Neural progenitor cell (in vitro differentiated cells): ENCODE measurements around the gene PEX14. TPM values are rescaled to one million over a fixed set of nuclear protein-coding genes. Genes with fewer than 3 reads are reported as not detected.

ENCODE experiments used
- DNase-seq: peaks from one replicate; pipeline ENCODE4 v3.0.0-alpha.2; 2016; ENCODE audit warnings: low spot score
- H2AFZ ChIP-seq: fragments of 200-600 bp; sonication (generic); replicated peaks from 2 replicates; pipeline ENCODE4 v1.6.1; 2016; ENCODE audit warnings: antibody characterized with exemption
- H3F3A ChIP-seq: fragments of 200-600 bp; sonication (generic); 2 replicates; pipeline ENCODE4 v1.6.1; 2016; ENCODE audit warnings: antibody characterized with exemption, low read depth
- H3K27ac ChIP-seq: fragments of 200-600 bp; sonication (generic); 2 replicates; pipeline ENCODE4 v1.5.1; 2016; ENCODE audit warnings: mild to moderate bottlenecking
- H3K27me3 ChIP-seq: fragments of 200-600 bp; sonication (generic); 2 replicates; pipeline ENCODE4 v1.6.1; 2016; ENCODE audit warnings: mild to moderate bottlenecking, moderate library complexity
- H3K36me3 ChIP-seq: fragments of 200-600 bp; sonication (generic); 2 replicates; pipeline ENCODE4 v1.5.1; 2016
- H3K4me1 ChIP-seq: fragments of 200-600 bp; sonication (generic); 2 replicates; pipeline ENCODE4 v1.6.1; 2016; ENCODE audit warnings: mixed run types
- H3K4me2 ChIP-seq: fragments of 200-600 bp; sonication (generic); 2 replicates; pipeline ENCODE4 v1.6.1; 2016
- H3K4me3 ChIP-seq: fragments of 200-600 bp; sonication (generic); 2 replicates; pipeline ENCODE4 v1.5.1; 2016
- H3K79me2 ChIP-seq: fragments of 200-600 bp; sonication (generic); 2 replicates; pipeline ENCODE4 v1.6.1; 2016; ENCODE audit warnings: low read depth
- H3K9ac ChIP-seq: fragments of 200-600 bp; sonication (generic); 2 replicates; pipeline ENCODE4 v1.6.1; 2016
- H3K9me3 ChIP-seq: fragments of 200-600 bp; sonication (generic); 2 replicates; pipeline ENCODE4 v1.5.1; 2016; ENCODE audit warnings: low read depth
- H4K20me1 ChIP-seq: fragments of 200-600 bp; sonication (generic); 2 replicates; pipeline ENCODE4 v1.6.1; 2016; ENCODE audit warnings: low read depth
- H3K27ac Mint-ChIP-seq: 3 replicates; pipeline ENCODE4 v1.8.0; 2021; ENCODE audit warnings: mixed read lengths
- H3K27me3 Mint-ChIP-seq: 2 replicates; pipeline ENCODE4 v1.8.0; 2022; ENCODE audit warnings: low read depth, mild to moderate bottlenecking, inconsistent platforms, moderate library complexity, mixed read lengths; ENCODE audit not compliant: insufficient read depth
- H3K36me3 Mint-ChIP-seq: 3 replicates; pipeline ENCODE4 v1.8.0; 2021; ENCODE audit warnings: mixed read lengths
- H3K4me1 Mint-ChIP-seq: 3 replicates; pipeline ENCODE4 v1.8.0; 2021; ENCODE audit warnings: mixed read lengths
- H3K4me3 Mint-ChIP-seq: 3 replicates; pipeline ENCODE4 v1.8.0; 2021; ENCODE audit warnings: mild to moderate bottlenecking, moderate library complexity, mixed read lengths
- H3K9me3 Mint-ChIP-seq: 3 replicates; pipeline ENCODE4 v1.8.0; 2020; ENCODE audit warnings: mixed read lengths
- EZH2 ChIP-seq: fragments of 200-600 bp; sonication (generic); IDR thresholded peaks from 2 replicates; pipeline ENCODE4 v1.6.1; 2017; ENCODE audit warnings: antibody characterized with exemption, mild to moderate bottlenecking, moderate library complexity
- EZH2phosphoT487 ChIP-seq: fragments of 200-600 bp; sonication (generic); IDR thresholded peaks from 2 replicates; pipeline ENCODE4 v1.6.1; 2017; ENCODE audit warnings: antibody characterized with exemption
- total RNA-seq: library from RNA; depleted of rRNA; stranded (reverse); fragments of >200 nt; gene quantifications from 2 replicates; pipeline ENCODE4 v1.2.3, GENCODE V29; 2015; ENCODE audit warnings: low replicate concordance
- TF ChIP-seq, protein P1 (sequence below): fragments of 200-600 bp; sonication (generic); IDR thresholded peaks from 2 replicates; pipeline ENCODE4 v1.5.1; 2017; ENCODE audit warnings: antibody characterized with exemption, mild to moderate bottlenecking

PEX14 gene
- total RNA-seq, 1 donor from 2014 or later: 9.3 TPM

DNA sequence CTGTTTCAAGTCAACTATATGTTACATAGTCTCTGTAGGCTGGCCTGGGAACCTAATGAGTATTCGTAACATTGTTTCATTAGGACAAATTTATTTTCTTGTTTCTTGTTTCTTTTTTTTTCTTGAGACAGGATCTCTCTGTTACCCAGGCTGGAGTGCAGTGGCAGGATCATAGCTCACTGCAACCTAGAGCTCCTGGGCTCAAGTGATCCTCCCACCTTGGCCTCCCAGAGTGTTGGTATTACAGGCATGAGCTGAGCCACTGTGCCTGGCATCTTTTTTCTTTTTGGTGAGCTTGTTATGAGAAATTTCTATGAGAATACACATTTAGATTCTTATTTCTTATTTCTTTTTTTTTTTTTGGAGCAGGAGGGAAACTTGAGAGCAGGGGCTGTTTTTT lies 37.7 kb upstream of the PEX14 start:
- no peak overlapping the region for H3K4me2 ChIP-seq
- DNase-seq: no peak

DNA sequence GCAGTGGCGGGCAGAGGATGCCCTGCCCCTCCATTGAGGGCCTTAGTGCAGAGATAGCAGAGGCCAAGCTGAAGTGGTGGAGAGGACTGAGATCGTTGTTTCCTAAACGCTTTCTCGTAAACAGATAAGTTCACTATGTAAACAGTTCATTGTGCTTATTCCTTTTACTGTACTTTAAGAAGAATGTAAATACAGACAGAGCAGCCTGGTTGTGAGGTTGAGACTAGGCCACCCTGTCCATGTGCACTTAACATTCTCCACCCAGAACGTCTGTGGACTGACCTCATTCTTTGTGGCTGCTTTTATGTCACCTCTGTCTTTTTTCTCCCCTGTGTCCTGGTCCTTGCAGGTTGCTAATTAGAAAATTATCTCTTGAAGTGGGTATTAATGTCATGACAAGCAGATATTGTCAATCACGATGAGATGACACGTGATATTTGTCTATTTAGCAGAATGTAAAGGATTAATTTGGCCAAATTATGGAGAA lies 36.0 kb upstream of the PEX14 start:
- H3K36me3 Mint-ChIP-seq: peaks cover 4% of the 10 kb centered on the region
- Histone ChIP-seq H3K9ac (no peak overlapping the region), H3K79me2 (no peaks in the 10 kb centered on the region), H3K27me3 (no peaks in the 10 kb centered on the region), H3K27ac (no peak overlapping the region), H3K36me3 (no peaks in the 10 kb centered on the region), H2AFZ (no peak overlapping the region), H3K4me3 (no peak overlapping the region), H4K20me1 (no peaks in the 10 kb centered on the region), H3K4me2 (no peak overlapping the region), H3K9me3 (no peaks in the 10 kb centered on the region), H3K4me1 (no peaks in the 10 kb centered on the region), H3F3A (no peaks in the 10 kb centered on the region)
- no peaks in the 10 kb centered on the region for H3K9me3 Mint-ChIP-seq
- DNase-seq: no peak
- no peak overlapping the region for H3K27ac Mint-ChIP-seq
- no peak overlapping the region for H3K4me3 Mint-ChIP-seq
- H3K27me3 Mint-ChIP-seq: peaks cover 3% of the 10 kb centered on the region
- peaks cover 10% of the 10 kb centered on the region for H3K4me1 Mint-ChIP-seq
- TF ChIP-seq EZH2 (no peak), EZH2phosphoT487 (no peak)
- TF ChIP-seq, protein P1, sequence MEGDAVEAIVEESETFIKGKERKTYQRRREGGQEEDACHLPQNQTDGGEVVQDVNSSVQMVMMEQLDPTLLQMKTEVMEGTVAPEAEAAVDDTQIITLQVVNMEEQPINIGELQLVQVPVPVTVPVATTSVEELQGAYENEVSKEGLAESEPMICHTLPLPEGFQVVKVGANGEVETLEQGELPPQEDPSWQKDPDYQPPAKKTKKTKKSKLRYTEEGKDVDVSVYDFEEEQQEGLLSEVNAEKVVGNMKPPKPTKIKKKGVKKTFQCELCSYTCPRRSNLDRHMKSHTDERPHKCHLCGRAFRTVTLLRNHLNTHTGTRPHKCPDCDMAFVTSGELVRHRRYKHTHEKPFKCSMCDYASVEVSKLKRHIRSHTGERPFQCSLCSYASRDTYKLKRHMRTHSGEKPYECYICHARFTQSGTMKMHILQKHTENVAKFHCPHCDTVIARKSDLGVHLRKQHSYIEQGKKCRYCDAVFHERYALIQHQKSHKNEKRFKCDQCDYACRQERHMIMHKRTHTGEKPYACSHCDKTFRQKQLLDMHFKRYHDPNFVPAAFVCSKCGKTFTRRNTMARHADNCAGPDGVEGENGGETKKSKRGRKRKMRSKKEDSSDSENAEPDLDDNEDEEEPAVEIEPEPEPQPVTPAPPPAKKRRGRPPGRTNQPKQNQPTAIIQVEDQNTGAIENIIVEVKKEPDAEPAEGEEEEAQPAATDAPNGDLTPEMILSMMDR: no peak

More for the DNA sequence above, 37.7 kb upstream of the PEX14 start:
- Histone ChIP-seq H3K9ac (no peak overlapping the region), H3K4me1 (no peaks in the 10 kb centered on the region), H2AFZ (no peak overlapping the region), H3K27ac (no peak overlapping the region), H3F3A (no peaks in the 10 kb centered on the region), H4K20me1 (no peaks in the 10 kb centered on the region), H3K9me3 (no peaks in the 10 kb centered on the region), H3K79me2 (peaks cover 3% of the 10 kb centered on the region), H3K27me3 (no peaks in the 10 kb centered on the region), H3K4me3 (no peak overlapping the region), H3K36me3 (no peaks in the 10 kb centered on the region)
- H3K36me3 Mint-ChIP-seq: peaks cover 8% of the 10 kb centered on the region
- peaks cover 3% of the 10 kb centered on the region for H3K27me3 Mint-ChIP-seq
- no peak for TF ChIP-seq EZH2
- no peak for TF ChIP-seq EZH2phosphoT487
- TF ChIP-seq, protein P1: no peak
- no peak overlapping the region for H3K4me3 Mint-ChIP-seq
- H3K27ac Mint-ChIP-seq: no peak overlapping the region
- H3K4me1 Mint-ChIP-seq: peaks cover 22% of the 10 kb centered on the region
- H3K9me3 Mint-ChIP-seq: no peaks in the 10 kb centered on the region

DNA sequence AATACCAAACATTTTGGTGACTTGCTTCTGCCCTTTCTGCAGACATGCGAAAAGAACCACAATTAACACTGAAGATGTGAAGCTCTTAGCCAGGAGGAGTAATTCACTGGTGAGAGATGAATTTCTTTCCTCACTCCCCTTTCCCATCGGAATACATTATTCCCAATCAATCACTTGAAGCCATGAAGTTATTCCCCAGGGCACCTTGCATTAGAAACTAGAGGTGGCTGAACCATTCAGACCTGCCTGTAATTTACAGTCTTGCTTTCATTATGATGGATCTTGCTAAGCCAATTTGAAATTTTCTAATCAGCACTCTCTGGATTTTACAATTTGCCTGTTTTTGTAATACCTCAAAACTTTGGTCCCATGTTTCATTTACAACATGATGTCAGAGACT lies 34.4 kb upstream of the PEX14 start:
- Histone ChIP-seq H3K4me2 (no peak overlapping the region), H4K20me1 (no peaks in the 10 kb centered on the region), H3K4me3 (no peak overlapping the region), H3K36me3 (no peaks in the 10 kb centered on the region), H3K27me3 (no peaks in the 10 kb centered on the region), H2AFZ (no peak overlapping the region), H3F3A (no peaks in the 10 kb centered on the region), H3K4me1 (no peaks in the 10 kb centered on the region), H3K9ac (no peak overlapping the region), H3K9me3 (no peaks in the 10 kb centered on the region), H3K27ac (no peak overlapping the region), H3K79me2 (no peaks in the 10 kb centered on the region)
- DNase-seq: no peak
- no peak overlapping the region for H3K27ac Mint-ChIP-seq
- no peaks in the 10 kb centered on the region for H3K9me3 Mint-ChIP-seq
- H3K36me3 Mint-ChIP-seq: peaks cover 4% of the 10 kb centered on the region
- TF ChIP-seq EZH2phosphoT487 (no peak), EZH2 (no peak)
- TF ChIP-seq, protein P1: no peak
- peaks cover 6% of the 10 kb centered on the region for H3K4me1 Mint-ChIP-seq
- H3K27me3 Mint-ChIP-seq: no peaks in the 10 kb centered on the region
- no peak overlapping the region for H3K4me3 Mint-ChIP-seq
